Neural progenitor cell (in vitro differentiated cells): ENCODE data around the gene TCL1B. TPM values are rescaled to one million over a fixed set of nuclear protein-coding genes. Genes with fewer than 3 reads are reported as not detected.

ENCODE experiments used
- DNase-seq: peaks from one replicate; pipeline ENCODE4 v3.0.0-alpha.2; 2016; ENCODE audit warnings: low spot score
- H2AFZ ChIP-seq: fragments of 200-600 bp; sonication (generic); replicated peaks from 2 replicates; pipeline ENCODE4 v1.6.1; 2016; ENCODE audit warnings: antibody characterized with exemption
- H3F3A ChIP-seq: fragments of 200-600 bp; sonication (generic); 2 replicates; pipeline ENCODE4 v1.6.1; 2016; ENCODE audit warnings: antibody characterized with exemption, low read depth
- H3K27ac ChIP-seq: fragments of 200-600 bp; sonication (generic); 2 replicates; pipeline ENCODE4 v1.5.1; 2016; ENCODE audit warnings: mild to moderate bottlenecking
- H3K27me3 ChIP-seq: fragments of 200-600 bp; sonication (generic); 2 replicates; pipeline ENCODE4 v1.6.1; 2016; ENCODE audit warnings: mild to moderate bottlenecking, moderate library complexity
- H3K36me3 ChIP-seq: fragments of 200-600 bp; sonication (generic); 2 replicates; pipeline ENCODE4 v1.5.1; 2016
- H3K4me1 ChIP-seq: fragments of 200-600 bp; sonication (generic); 2 replicates; pipeline ENCODE4 v1.6.1; 2016; ENCODE audit warnings: mixed run types
- H3K4me2 ChIP-seq: fragments of 200-600 bp; sonication (generic); 2 replicates; pipeline ENCODE4 v1.6.1; 2016
- H3K4me3 ChIP-seq: fragments of 200-600 bp; sonication (generic); 2 replicates; pipeline ENCODE4 v1.5.1; 2016
- H3K79me2 ChIP-seq: fragments of 200-600 bp; sonication (generic); 2 replicates; pipeline ENCODE4 v1.6.1; 2016; ENCODE audit warnings: low read depth
- H3K9ac ChIP-seq: fragments of 200-600 bp; sonication (generic); 2 replicates; pipeline ENCODE4 v1.6.1; 2016
- H3K9me3 ChIP-seq: fragments of 200-600 bp; sonication (generic); 2 replicates; pipeline ENCODE4 v1.5.1; 2016; ENCODE audit warnings: low read depth
- H4K20me1 ChIP-seq: fragments of 200-600 bp; sonication (generic); 2 replicates; pipeline ENCODE4 v1.6.1; 2016; ENCODE audit warnings: low read depth
- H3K27ac Mint-ChIP-seq: 3 replicates; pipeline ENCODE4 v1.8.0; 2021; ENCODE audit warnings: mixed read lengths
- H3K27me3 Mint-ChIP-seq: 2 replicates; pipeline ENCODE4 v1.8.0; 2022; ENCODE audit warnings: low read depth, mild to moderate bottlenecking, inconsistent platforms, moderate library complexity, mixed read lengths; ENCODE audit not compliant: insufficient read depth
- H3K36me3 Mint-ChIP-seq: 3 replicates; pipeline ENCODE4 v1.8.0; 2021; ENCODE audit warnings: mixed read lengths
- H3K4me1 Mint-ChIP-seq: 3 replicates; pipeline ENCODE4 v1.8.0; 2021; ENCODE audit warnings: mixed read lengths
- H3K4me3 Mint-ChIP-seq: 3 replicates; pipeline ENCODE4 v1.8.0; 2021; ENCODE audit warnings: mild to moderate bottlenecking, moderate library complexity, mixed read lengths
- H3K9me3 Mint-ChIP-seq: 3 replicates; pipeline ENCODE4 v1.8.0; 2020; ENCODE audit warnings: mixed read lengths
- EZH2 ChIP-seq: fragments of 200-600 bp; sonication (generic); IDR thresholded peaks from 2 replicates; pipeline ENCODE4 v1.6.1; 2017; ENCODE audit warnings: antibody characterized with exemption, mild to moderate bottlenecking, moderate library complexity
- EZH2phosphoT487 ChIP-seq: fragments of 200-600 bp; sonication (generic); IDR thresholded peaks from 2 replicates; pipeline ENCODE4 v1.6.1; 2017; ENCODE audit warnings: antibody characterized with exemption
- total RNA-seq: library from RNA; depleted of rRNA; stranded (reverse); fragments of >200 nt; gene quantifications from 2 replicates; pipeline ENCODE4 v1.2.3, GENCODE V29; 2015; ENCODE audit warnings: low replicate concordance
- TF ChIP-seq, protein P1 (sequence below): fragments of 200-600 bp; sonication (generic); IDR thresholded peaks from 2 replicates; pipeline ENCODE4 v1.5.1; 2017; ENCODE audit warnings: antibody characterized with exemption, mild to moderate bottlenecking

TCL1B gene
- total RNA-seq, 1 donor from 2014 or later: not detected

DNA sequence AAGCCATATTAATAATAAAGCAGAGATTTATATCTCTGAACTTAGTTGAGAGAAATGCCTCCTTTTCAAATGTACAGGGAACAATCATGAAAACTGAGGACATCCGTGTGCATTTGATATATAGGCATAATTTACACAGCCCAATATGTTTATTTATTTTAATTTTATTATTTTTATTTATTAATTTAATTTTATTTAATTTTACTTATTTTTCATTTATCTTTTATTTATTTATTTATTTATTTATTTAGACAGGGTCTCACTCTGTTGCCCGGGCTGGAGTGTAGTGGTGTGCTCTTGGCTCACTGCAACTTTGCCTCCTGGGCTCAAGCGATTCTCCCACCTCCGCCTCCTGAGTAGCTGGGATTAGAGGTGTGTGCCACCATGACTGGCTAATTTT lies 19.3 kb downstream of the TCL1B start:
- no peaks in the 10 kb centered on the region for H3K27me3 ChIP-seq

DNA sequence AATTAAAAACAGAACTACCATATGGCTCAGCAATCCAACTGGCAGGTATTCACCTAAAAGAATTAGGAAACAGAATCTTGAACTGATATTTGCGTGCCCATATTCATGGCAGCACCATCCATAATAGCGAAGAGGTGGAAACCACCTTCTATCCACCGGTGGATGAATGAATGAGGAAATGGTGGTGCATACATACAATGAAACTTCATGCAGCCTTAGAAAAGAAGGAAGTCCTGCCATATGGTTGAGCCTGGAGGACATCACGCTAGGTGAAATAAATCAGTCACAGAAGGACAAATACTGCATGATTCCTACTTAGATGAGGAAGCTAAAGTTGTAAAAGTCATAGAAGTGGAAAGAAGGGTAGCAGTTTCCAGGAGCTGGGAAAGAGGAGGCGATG lies 21.1 kb downstream of the TCL1B start:
- H3K4me2 ChIP-seq: no peak overlapping the region
- DNase-seq: no peak
- Mint-ChIP-seq H3K27ac (no peak overlapping the region), H3K4me1 (no peaks in the 10 kb centered on the region), H3K27me3 (no peaks in the 10 kb centered on the region), H3K4me3 (no peak overlapping the region), H3K36me3 (no peaks in the 10 kb centered on the region), H3K9me3 (peaks cover 2% of the 10 kb centered on the region)
- H3K27me3 ChIP-seq: no peaks in the 10 kb centered on the region
- H3K27ac ChIP-seq: no peak overlapping the region
- H3K36me3 ChIP-seq: no peaks in the 10 kb centered on the region
- H3K9ac ChIP-seq: no peak overlapping the region
- peaks cover under 1% of the 10 kb centered on the region for H3K4me1 ChIP-seq
- no peak overlapping the region for H2AFZ ChIP-seq
- H3K79me2 ChIP-seq: no peaks in the 10 kb centered on the region
- no peaks in the 10 kb centered on the region for H4K20me1 ChIP-seq
- no peaks in the 10 kb centered on the region for H3F3A ChIP-seq
- H3K4me3 ChIP-seq: no peak overlapping the region
- TF ChIP-seq EZH2: no peak
- TF ChIP-seq, protein P1, sequence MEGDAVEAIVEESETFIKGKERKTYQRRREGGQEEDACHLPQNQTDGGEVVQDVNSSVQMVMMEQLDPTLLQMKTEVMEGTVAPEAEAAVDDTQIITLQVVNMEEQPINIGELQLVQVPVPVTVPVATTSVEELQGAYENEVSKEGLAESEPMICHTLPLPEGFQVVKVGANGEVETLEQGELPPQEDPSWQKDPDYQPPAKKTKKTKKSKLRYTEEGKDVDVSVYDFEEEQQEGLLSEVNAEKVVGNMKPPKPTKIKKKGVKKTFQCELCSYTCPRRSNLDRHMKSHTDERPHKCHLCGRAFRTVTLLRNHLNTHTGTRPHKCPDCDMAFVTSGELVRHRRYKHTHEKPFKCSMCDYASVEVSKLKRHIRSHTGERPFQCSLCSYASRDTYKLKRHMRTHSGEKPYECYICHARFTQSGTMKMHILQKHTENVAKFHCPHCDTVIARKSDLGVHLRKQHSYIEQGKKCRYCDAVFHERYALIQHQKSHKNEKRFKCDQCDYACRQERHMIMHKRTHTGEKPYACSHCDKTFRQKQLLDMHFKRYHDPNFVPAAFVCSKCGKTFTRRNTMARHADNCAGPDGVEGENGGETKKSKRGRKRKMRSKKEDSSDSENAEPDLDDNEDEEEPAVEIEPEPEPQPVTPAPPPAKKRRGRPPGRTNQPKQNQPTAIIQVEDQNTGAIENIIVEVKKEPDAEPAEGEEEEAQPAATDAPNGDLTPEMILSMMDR: no peak
- TF ChIP-seq EZH2phosphoT487: no peak
- no peaks in the 10 kb centered on the region for H3K9me3 ChIP-seq

More for the DNA sequence above, 19.3 kb downstream of the TCL1B start:
- Histone ChIP-seq H3K9ac (no peak overlapping the region), H3K36me3 (no peaks in the 10 kb centered on the region), H3F3A (peaks cover 5% of the 10 kb centered on the region), H3K4me3 (no peak overlapping the region), H3K9me3 (no peaks in the 10 kb centered on the region), H3K27ac (no peak overlapping the region), H2AFZ (no peak overlapping the region), H3K79me2 (no peaks in the 10 kb centered on the region), H3K4me1 (peaks cover 15% of the 10 kb centered on the region), H4K20me1 (no peaks in the 10 kb centered on the region), H3K4me2 (no peak overlapping the region)
- Mint-ChIP-seq H3K9me3 (peaks cover 2% of the 10 kb centered on the region), H3K36me3 (no peaks in the 10 kb centered on the region), H3K27ac (no peak overlapping the region), H3K27me3 (peaks cover 2% of the 10 kb centered on the region), H3K4me1 (peaks cover 5% of the 10 kb centered on the region), H3K4me3 (no peak overlapping the region)
- TF ChIP-seq EZH2 (no peak), EZH2phosphoT487 (no peak)
- TF ChIP-seq, protein P1: no peak
- no peak for DNase-seq

DNA sequence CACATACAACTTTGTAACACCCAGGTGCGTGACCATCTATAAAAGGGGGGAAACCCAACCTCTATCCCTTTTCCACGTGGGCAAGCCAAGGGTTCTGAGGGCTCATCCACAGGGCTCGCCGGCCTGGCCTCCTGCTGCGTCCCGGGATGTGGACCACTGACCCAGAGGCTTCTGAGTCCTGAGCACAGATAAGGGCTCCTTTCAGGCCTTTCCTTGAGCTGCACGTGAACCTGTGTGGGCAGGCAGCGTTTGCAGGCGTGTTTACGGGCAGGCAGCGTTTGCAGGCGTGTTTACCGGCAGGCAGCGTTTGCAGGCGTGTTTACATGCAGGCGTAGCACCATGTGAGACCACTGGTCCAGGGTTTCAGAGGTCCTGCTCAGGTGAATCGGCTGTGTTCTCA lies 23.9 kb downstream of the TCL1B start:
- Histone ChIP-seq H3K36me3 (no peaks in the 10 kb centered on the region), H3K9me3 (no peaks in the 10 kb centered on the region), H3K27me3 (no peaks in the 10 kb centered on the region), H3F3A (no peaks in the 10 kb centered on the region), H3K9ac (no peak overlapping the region), H3K4me1 (no peaks in the 10 kb centered on the region), H3K4me2 (no peak overlapping the region), H3K79me2 (no peaks in the 10 kb centered on the region), H4K20me1 (no peaks in the 10 kb centered on the region), H2AFZ (no peak overlapping the region), H3K4me3 (no peak overlapping the region), H3K27ac (no peak overlapping the region)
- Mint-ChIP-seq H3K9me3 (peaks cover 2% of the 10 kb centered on the region), H3K36me3 (no peaks in the 10 kb centered on the region), H3K4me3 (no peak overlapping the region), H3K27me3 (no peaks in the 10 kb centered on the region), H3K4me1 (no peaks in the 10 kb centered on the region), H3K27ac (no peak overlapping the region)
- TF ChIP-seq, protein P1: no peak
- TF ChIP-seq EZH2: no peak
- TF ChIP-seq EZH2phosphoT487: no peak
- DNase-seq: no peak
